Stimulated activated CD4-positive, alpha-beta T cell treated with anti-CD3 and anti-CD28 coated beads, Interleukin-1b, Interleukin-23, amount 100 ng/mL, for 24 hours (primary cell): ENCODE measurements around the gene PRKCE.
"Not testable (repeated sequence)": the region's sequence is repeated elsewhere in the genome, so short reads cannot be mapped to it uniquely, and the experiment has no call there.

Experiments used
- DNase-seq, 4 experiments: peaks; one replicate each; pipeline ENCODE4 v3.0.0-alpha.2; 2020; ENCODE audit warnings: low read depth in 4 of 4, low spot score in 1 of 4

The PRKCE gene

DNA sequence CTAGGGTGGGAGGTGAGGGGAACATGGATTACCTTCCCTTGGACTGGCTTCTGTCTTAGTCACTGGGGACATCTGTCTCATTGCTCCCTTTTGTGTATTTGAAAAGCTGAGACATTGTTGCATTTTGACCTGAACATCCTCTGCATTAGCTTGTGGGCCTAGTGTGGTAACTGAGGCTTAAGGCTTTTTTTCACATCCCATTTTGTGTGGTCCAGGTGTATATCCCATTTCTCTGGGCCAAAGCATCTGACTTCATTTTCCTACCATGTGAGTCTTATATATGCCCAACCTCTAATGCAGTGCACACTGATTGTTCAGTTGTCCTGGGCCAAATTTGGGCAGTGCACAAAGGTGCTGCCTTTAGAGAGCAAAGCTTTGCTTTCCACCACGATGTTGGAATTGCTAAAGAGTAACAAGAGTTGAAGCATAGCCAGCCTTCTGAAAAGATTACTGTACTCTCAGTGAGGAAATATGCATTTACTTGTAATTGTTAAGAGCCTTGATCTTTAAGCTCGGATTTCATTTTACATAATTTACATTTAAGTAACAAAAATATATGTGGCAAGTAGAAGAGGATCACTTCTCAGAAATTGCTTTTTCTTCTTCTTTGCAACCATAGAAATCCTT is 13.3 kb downstream of the PRKCE start:
- no peak for DNase-seq

DNA sequence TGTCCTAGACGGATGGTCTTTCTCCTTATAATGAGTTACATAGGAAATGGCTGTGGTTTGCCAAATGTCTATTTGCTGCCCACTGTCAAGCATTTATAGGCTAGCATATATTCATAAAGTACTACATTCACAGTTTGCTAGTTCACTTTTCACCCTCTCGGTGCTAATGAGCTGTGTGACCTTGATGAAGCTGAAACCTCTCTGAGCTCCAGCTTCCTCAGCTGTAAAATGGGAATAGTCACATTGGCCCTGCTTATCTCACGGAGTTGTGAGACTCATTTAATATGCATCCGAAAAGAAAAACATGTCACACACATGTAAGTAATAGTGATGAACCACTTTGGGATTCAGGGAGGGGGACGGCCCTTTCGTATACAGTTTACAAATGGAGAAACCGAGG is 17.0 kb downstream of the PRKCE start:
- DNase-seq, result no peak

DNA sequence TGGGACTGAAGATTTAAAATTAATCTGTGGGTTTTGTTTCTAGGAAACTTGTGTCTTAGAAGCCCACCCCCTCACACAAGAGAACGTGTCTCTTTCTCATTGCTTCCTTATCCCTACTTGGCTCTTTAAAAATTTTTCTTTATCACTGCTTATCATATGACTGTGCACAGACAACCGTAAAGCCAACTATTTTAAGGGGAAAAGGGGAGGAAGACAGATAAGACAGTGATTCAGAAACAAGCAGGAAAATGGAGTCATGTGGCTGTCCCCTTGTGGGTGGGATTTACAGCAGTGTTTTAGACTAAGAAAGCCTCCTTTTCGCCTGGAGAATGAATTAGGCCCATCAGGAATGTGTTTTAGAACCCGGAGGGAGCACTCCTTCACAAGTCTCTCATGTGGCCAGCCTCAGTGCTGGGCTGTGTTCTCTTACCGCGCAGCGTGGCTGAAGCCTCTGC is 17.6 kb downstream of the PRKCE start:
- DNase-seq, result no peak

DNA sequence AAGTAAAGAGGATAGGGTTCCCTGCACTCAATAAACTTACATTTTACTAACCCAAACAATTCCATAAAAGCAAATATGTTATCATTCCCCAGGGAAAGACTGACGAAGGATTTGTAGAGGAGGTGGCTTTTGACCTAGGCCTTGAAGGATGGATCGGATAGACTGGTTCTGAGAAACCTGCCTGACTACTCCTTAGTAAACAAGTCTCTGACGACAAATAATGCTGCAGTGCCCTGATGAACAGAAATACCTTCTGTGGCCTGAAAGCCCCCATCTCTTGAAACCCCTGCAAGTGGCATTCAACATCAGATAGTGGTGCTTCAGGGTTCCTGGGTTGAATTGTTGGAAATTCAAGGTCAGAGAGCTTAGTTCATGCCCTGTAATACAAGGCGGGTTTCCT is 19.2 kb downstream of the PRKCE start:
- DNase-seq, result no peak

DNA sequence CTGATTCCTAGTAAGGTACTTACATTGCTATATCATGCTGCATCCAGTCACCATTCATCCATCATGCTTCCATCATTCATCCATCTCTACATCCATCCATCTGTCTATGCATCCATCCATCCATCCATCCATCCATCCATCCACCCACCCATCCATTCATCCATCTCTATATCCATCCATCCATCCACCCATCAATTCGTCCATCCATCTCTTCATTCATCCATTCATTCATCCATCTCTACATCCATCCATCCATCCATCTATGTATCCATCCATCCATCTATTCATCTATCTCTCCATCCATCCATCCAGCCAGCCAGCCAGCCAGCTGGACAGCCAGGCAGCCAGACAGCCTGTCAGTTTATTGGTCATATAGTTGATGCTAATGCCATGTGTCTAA is 20.7 kb downstream of the PRKCE start:
- DNase-seq, result no peak

DNA sequence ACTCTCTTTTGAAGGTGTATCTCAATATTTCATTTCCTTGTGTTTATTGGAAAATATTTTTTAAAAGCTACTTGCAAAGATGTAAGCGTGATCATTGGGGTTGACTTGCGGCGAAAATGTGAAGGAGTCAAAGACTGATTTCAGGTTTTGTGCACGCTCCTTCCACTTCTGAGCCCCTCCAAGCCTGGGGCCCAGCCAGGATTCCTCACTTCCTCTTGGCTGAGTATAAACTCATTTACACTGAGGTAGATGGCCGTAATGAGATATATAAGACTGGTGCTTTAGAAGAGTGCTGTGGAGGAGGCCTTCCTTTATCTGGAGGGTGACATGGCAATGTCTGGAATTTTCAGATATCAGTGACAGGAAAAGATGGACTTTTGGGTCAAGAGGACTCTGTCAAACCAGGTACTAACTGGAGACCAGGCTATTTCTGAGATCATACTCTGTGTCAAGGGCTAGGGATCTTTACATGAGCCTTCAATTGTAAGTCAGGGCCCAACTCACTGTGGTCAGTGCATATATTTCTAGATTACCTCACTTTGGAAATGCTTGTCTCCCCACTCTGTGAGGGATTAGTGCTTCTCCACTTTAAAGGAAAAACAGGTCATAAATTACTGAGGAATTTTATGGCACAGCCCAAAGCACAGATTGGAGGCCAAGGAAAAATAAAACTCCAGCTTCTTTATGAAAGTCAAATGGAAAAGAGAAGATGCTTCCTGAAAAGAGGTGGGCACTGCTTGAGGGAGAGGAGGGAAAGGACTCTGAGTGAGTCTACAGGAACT is 22.8 kb downstream of the PRKCE start:
- DNase-seq, result no peak

DNA sequence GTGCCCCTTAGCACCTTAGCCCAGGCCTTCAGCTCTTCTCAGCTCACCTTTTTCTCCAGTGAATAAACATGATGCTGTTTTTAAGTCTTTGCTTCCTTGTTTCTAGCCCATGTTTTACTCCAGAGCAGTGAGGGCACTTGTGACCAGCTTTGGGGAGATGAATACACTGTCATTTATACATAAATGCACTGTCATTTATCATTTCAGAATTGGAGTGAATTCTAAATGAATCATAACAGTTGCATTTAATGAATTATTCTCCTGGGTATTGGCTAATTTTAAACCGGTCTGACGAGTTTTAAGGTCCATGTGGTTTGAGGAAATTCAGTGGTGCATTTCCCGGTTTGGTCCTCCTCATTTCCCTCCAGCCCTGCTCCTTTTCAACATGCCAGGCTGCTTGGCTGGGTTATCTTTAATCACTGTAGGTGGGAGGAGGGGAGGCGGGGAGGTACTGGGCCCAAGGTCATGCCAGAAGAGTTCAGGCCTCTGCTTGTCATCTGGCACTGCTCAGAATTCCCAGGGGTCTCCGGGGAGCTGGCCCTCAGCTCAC is 23.9 kb downstream of the PRKCE start:
- no peak for DNase-seq

DNA sequence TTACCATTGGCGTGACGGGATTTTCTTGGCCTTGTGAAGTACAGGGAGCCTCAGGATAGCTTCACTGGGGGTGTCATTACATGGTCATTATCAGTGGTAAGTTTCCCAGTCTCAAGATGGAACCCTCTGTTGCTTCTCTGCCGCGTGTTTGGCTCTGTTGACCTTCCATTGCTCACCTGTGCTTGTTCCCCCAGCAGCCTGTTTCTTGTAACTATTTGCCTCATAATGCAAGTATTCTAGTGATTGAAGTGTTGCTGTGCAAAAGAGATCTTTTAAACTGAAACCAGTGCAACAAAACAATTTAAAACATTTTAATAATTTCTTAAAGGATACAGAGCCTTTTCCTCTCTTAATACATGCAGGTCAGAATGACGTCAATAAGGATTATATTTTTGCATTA is 24.6 kb downstream of the PRKCE start:
- no peak for DNase-seq

DNA sequence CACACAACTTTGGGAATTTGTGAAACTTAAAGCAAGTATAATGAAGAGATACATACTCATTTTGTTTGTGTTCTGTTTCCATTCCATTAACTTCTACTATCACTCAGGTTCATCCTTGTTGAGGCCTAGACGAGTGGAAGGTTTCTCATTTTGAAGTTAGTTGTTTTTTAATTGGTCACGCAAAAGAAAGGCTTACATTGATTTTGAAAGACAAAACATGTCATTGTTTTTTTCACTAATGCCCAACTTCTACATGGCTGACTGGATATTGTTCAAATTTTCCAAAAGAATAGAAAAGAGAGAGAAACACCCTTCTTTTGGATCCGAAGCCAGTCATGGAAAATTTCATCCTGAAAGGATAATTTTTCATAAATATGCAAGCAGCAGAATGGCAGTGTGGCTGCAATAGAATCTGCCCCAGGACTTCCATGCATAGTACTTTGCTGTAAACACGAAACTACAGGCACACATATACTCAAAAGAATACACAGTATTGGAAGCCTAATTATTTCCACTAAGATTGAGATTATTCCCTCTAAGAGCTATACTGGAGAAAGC is 27.4 kb downstream of the PRKCE start:
- DNase-seq, result no peak

DNA sequence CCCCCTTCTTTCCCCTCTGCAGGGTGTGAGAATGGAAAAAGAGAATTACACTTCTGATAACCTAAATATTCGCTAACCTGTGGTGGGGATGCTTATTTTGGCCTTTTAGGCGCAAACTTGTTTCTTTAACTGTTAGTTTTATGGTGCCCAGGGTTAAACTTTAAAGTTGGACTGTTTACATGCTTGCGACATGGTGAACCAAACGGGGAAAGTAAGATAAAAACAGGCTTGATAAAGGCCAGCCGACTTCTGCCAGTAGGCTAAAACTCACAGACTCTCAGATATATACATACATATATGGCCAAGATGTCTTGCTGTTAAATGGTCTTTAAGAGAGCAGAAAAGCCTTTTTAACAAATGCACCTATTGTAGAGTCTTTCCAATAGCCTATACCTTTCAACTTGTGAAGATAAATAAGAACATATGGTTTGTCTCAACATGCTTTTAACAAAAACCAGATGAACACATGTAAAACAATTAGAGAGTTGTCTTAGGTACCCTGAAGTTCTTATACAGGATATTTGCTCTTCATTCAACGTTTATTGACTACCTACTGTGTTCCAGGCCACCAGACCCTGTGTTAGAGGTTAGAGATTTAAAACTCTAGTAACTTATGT is 29.0 kb downstream of the PRKCE start:
- DNase-seq, result no peak

DNA sequence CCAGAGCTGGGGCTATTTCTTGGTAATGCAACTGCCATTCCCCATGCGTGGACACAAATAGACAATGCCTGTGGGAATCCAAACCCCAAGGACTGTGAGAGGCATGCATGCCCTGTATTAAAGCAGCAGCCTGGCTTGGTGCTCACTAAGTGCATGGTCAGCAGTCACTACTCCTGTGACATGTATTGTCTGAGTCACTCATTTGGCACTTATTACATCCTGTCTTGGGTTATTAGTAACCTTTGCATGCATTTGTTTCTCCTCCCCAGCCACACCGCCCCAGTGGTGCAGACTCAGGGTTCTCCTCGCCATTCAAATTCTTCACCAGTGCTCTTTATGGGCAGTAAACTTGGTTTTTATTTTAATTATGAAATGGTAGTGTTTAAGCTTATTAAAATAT is 30.2 kb downstream of the PRKCE start:
- DNase-seq, result no peak

DNA sequence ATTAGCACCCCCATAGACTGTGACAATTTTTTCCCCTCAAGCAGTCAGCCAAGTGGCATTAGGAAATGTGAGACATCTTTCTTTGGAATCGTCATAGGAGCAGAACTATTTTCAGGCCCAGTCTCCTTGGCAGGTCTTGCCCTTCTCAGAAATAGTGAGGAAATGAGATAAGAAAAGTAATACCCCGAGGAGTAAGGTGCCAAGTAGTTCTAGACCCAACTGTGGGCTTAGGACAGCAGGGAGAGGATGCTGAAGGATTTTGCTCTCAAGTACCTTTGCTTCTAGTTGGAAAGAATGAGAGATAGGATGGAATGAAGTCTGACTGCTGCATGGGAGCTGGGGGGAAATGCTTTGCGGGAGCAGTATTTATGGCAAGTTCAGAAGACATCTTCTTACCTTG is 31.8 kb downstream of the PRKCE start:
- DNase-seq, result no peak

DNA sequence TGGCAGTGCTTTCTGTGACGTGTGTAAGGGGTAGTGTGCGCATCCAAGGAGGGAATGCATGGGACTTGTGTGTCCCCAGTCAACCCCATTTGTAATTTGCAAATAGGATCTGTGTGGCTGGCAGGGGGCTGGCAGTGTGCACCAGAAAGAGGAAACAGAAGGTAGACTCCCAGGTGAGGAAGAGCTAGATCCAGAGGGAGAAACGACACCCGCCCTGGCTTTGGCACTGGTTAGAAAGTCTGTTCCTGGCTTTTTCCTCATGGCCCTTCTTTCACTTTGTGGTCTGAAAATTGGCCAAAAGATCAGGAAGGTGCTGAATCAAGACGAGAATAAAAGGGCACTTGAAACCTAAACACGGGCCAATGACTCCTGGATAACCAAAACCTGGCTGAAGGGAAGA is 33.3 kb downstream of the PRKCE start:
- no peak for DNase-seq

DNA sequence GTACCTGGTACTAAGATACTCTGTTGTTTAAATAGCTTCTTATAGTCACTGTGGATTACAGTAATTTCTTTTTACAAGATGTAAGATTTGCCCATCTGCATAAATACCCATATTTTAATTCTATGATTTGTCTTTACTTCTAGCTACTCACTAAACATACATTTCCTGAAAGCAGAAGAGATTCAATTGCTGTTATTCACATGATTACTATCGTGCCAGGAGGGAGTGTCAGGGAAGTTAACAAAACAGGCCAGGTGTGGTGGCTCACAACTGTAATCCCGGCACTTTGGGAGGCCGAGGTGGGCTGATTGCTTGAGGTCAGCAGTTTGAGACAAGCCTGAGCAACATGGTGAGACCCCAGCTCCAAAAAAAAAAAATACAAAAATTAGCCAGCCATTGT is 33.8 kb downstream of the PRKCE start:
- no peak for DNase-seq

DNA sequence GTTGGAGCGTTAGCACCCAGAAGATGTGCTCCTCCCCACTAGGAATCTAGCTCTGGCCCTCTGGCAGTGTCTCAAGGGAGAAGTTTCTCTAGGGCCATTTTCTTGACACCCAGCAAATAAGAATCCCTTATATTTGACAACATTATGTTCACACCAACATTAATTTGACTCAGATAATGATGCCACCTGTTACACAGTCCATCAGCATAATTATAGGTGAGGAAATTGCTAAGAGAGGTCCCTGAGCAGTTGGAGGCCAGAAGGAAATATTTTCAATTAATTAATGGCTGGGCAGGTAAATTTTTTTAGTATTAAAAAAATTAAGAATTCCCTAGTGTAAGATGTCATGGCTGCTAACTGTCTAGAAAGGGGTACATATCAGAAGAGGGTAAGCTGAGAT is 36.5 kb downstream of the PRKCE start:
- no peak for DNase-seq

DNA sequence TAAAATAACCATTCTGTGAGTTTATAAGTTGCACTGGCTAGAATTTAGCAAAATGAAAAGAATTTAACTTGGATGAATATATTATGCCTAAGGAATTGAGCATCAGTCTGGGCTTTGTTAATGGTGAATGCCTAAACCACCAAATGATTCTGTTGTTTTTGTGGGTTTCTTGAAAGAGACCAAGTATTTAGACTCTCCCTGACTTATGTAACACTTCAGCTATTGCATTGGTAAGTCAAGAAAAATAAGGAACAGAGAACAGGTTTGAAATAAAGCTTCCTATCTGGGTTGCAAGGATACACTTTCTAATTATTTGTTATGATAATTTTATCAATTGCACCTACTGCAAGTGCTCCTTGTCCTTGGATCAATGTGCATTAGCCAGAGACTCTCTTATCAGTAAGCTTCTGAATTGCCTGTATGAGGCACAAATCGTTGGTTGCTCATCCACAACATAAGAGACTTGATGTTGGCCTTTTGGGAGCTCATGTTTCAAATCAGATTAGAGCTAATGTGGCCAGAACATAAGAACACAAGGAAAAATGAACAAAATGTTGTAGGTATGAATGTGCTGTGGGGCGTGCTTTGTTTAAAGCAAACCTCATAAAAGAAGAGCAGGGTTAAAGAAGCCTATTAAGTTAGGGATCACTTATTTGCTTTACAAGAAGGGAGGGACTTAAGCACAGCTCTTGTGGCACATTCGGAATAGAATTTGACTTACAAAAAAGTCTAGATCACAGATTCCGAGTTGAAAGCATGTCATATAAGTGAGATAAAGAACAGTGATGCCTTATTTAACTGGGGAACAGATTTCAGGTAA is 37.2 kb downstream of the PRKCE start:
- DNase-seq, result no peak

DNA sequence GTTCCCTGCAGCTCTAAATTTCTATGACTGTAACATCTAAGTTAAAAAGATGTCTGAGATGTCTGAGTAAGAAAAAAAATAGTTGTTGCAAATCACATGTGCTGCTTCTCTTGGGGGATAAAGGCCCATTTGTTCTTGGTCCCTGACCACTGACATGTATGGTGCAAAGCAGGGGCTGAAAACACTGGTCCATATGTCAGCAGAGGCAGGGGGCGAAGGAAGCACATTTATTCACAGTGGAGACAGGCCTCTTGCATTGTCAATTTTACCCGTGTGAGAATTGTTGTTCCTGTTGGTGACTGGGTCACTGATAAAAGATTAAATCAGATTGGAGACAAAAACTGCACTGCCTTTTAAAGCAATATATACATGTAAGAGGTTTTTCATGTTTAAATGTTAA is 38.8 kb downstream of the PRKCE start:
- no peak for DNase-seq

DNA sequence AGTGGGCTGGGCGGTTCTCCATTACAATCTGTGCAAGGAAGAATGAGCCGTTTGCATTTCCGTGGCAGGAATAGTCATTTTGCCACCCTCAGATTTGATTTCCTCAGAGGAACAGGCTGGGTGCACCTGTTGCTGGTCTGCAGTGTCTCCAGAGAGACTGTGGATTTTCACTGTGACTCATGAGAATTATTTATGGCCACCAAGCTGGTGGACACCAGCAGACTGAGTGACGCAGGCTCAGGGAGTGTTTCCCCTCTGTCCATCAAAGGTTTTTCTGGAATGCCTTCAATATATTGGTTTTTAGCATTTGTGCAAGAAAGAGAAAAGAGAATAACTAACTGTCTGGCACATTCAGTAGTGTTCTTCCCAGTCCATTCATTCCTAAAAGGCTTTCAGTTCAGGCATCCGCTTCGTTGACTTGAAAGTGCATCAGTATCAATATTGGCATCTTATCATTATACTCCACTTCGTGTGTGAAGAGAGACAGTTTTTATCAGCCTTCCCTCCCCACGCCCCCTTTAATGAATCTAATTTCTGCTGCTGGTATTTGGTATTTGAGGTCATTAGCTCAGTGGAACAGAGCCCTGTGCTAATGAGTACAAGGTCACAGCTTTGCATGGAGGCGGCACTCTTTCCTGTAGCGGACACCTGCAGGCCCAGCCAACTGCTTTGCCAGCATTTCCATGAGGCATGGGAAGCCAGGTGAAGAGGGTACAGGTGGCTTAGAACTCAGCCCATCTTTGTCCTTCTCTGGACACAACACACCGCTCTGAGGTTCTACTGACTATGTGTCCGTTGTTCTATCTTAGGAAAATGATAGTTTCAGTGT is 39.9 kb downstream of the PRKCE start:
- no peak for DNase-seq

DNA sequence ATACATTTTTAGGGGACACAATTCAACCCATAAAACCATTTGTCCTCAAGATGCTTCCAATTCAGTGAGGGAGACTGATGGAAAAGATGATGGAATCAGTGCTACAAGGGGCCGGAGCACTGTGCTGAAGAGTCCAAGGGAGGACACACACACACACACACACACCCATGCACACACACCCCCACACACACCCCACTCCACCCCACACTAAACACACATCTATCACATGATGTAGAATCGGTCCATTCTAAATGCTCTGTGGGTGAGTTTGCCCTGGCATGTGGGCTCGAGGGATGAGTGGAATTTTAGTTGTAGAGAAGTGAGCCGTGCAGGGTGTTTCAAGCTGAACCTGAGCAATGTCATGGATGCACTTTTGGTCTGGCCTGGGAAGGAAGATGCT is 41.1 kb downstream of the PRKCE start:
- DNase-seq, result no peak

DNA sequence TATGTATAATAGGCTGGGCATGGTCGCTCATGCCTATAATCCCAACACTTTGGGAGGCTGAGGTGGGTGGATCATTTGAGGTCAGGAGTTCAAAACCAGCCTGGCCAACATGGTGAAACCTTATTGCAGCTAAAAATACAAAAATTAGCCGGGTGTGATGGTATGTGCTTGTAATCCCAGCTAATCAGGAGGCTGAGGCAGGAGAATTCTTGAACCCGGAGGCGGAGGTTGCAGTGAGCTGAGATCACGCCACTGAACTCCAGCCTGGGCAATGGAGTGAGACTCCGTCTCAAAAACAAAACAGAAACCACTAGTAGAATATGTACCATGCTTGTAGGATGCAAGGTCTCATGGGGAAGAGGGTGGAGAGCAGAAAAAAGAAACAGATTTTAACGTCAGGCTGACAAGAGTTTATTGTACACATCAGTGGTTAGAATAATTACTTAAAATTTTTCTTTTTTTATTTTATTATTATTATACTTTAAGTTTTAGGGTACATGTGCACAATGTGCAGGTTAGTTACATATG is 44.1 kb downstream of the PRKCE start:
- not testable (repeated sequence) for DNase-seq
